ENCODE measurements around the gene SPRR2G.

DNA sequence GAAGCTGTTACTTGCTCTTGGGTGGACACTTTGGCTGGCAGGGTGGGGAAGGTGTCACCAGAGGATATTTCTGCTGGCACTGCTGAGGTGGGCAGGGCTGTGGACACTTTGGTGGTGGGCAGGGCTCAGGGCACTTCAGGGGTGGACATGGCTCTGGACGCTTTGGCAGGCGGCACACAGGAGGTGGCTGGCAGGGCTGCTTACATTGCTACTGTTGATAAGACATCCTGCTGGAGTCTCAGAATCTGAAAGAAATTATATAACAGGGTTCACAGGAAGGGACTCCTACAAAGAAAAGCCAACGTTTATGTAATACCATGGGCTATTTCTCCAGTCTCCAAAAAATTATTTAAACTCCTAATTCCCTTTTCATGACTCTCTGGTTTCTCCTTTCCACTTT, 10.2 kb downstream of the SPRR2G start:
- TF ChIP-seq EZH2 (IDR thresholded peaks at IDR 0.05; ENCODE audit: low read depth), result no peak
- TF ChIP-seq CTCF (conservative IDR thresholded peaks at IDR 0.05), result no peak
